GM19023 (cell line): ENCODE results near the gene NDUFAB1.
"Not testable (repeated sequence)": the region's sequence is repeated elsewhere in the genome, so short reads cannot be mapped to it uniquely, and the experiment has no call there.

Experiments used
- ATAC-seq: cut with Tn5 transposase; IDR thresholded peaks from one replicate; pipeline ENCODE4 v1.9.1; 2021; ENCODE audit warnings: mild to moderate bottlenecking, moderate library complexity; ENCODE audit not compliant: unreplicated experiment

Gene NDUFAB1

DNA sequence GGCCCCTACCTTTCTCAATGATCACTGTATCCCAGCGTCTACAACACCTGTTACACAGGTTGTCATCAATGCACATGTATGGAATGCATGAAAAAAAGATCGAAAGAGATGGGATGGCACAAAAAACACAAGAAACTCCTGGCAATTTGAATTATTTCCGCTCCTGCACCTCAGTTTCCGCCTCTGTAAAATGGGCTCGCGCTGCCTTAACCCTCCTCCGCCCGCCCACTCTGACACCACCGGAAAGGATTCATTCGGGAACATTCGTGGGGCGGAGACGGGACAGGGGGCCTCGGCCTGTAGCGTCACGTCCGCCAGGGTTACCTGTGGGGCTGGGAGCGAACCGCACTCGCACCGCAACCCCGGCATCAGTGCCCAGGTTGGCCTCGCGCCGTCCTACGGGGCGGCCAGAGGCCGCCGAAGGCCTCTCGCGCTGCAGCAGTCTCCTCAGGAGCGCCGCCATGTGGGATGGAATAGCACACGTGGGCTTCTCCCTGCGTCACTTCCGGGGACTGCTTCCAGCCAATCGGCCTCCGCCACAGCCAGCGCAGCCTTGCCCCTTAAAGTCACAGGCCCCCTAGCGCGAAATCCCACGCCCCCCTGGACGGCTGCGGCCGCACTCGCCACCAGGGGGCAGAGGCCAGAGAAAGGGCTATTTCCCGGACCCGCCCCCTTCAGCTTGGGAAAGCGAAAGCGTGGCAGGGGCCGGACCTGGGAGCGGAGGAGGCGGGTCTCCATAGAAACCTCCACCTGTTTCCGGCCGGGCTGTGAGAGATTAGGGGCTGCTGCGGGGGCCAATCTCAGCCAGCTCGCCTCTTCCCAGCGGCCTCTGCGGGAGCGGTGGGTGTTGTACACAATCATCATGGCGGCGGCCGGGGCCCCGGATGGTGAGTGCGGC lies 39.0 kb downstream of the NDUFAB1 start, which contains the start of the genes EARS2 and UBFD1:
Gene EARS2, minus strand, starts transcription at position 470 of the 898 bp plus-strand sequence. Its CDS starts 7 bp downstream, at position 463.
Gene UBFD1, plus strand, starts transcription at position 847 of the 898 bp plus-strand sequence. Its CDS starts 16 bp downstream, at position 863.
- peak; percentile 91 for ATAC-seq

DNA sequence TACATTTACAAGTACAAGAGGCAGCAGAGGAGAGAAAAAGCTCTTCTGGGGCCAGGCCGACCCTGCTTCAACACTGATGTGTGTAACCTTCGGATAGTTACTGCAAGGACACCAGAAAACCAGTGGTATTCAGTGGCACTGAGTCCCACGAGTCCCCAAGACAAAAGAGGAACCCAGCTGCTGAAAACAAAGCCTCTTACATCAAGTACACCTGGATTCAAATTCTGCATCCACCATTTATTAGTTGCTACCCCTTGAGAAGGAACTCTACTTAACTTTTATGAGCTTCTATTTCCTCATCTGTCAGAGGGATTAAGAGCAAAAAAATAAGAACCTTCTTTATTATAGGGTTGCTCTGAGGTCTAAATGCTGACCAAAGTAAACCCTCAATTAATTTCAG lies 41.6 kb downstream of the NDUFAB1 start:
- no peak for ATAC-seq

DNA sequence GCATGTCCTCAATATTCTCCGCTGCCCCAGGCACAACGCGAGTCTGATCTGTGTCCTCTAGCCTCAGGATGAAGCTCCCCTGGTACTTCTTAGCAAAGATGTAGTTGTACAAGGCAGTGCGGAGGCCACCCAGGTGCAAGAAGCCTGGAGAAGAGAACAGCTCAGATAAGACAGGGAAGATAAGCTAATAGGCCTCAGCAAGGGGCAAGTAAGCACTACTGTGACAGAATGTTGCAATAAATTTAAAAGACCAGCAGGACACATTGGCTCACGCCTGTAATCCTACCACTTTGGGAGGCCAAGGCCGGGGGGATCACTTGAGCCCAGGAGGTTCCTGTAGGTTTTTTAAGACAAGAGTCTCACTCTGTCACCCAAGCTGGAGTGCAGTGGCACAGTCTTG lies 44.0 kb downstream of the NDUFAB1 start:
- no peak for ATAC-seq

DNA sequence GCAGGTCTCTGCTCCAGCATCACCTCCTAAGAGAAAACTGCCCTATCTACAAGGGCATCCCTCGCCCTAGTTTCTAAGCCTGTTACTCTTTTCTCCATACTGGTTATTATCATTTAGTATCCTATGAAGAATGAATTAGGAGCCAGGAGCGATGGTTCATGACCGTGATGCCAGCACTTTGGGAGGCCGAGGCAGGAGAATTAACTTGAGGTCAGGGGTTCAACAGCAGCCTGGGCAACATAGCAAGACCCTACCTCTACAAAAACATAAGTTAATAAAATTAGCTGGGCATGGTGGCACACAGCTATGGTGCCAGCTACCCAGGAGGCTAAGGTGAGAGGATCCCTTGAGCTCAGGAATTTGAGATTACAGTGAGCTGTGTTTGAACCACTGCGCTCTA lies 46.2 kb downstream of the NDUFAB1 start:
- ATAC-seq: no peak

- no peak for ATAC-seq
Observed at GRCh38 chr16:23544436-23544835, 51.7 kb downstream of the NDUFAB1 start.

DNA sequence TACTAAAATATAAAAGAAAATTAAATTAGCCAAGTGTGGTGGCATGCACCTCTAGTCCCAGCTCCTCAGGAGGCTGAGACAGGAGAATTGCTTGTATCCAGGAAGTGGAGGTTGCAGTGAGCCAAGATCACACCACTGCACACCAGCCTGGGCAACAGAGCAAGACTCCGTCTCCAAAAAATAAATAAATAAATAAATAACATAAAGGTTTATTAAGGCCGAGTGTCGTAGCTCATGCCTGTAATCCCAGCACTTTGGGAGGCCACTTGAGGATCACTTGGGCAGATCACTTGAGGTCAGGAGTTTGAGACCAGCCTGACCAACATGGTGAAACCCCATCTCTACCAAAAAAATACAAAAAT lies 55.3 kb downstream of the NDUFAB1 start:
- not testable (repeated sequence) for ATAC-seq

- ATAC-seq: no peak
Observed at GRCh38 chr16:23539984-23540816, 55.9 kb downstream of the NDUFAB1 start.

DNA sequence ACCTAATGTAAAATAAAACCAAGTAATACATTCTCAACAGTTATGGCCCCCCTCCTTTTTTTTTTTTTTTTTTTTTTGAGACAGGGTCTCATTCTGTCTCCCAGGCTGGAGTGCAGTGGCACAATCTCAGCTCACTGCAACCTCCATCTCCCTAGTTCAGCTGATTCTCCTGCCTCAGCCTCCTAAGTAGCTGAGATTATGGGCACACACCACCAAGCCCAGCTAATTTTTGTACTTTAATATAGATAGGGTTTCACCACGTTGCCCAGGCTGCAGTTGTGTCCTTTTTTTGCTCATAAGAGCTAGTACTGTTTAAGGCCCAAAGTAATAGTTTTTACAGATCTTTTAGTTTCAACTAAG lies 57.2 kb downstream of the NDUFAB1 start:
- ATAC-seq: no peak

- no peak for ATAC-seq
Observed at GRCh38 chr16:23537390-23537789, 58.7 kb downstream of the NDUFAB1 start.

- no peak for ATAC-seq
Observed at GRCh38 chr16:23535901-23536300, 60.2 kb downstream of the NDUFAB1 start.

DNA sequence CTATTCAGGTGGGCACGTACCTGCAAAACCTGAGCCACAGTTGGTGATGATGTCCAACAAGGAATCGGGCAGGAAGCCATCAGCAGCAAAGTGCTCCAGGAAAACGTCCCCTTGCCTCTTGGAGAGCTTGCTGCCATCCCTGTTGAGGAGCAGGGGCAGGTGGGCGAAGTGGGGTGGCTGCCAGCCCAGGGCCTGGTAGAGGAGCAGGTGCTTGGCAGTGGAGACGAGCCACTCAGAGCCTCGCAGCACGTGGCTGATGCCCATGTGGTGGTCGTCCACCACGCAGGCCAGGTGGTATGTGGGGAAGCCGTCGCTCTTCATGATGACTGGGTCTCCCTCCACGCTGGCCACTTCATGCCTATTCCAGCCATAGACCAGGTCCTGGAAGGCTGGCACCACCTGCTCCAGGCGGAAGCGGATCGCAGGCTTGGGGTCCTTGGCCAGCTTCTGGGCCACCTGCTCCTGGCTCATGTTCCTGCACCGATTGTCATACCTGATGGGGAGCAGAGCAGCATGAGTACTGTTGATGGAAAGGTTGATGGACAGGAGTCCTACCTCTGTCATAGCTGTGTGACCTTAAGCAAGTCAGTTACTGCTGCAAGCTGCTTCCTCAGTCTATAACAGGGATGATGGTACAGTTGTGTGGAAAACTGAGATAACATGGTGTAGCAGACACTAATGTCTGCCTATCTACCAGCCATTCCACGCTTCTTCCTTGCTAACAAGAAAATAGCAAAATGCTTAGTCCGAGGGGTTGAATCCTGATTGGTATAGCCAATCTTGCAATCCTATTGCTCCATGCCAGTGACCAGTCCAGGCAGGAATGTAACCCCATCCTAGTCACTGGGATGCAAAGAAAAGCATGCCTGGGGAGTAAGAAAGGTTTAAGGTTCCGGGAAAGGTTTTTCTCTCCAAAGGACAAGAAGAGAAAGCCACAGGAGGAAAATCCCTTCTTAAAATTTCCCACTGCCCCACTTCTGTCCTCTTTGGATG lies 61.0 kb downstream of the NDUFAB1 start:
- no peak for ATAC-seq

- no peak for ATAC-seq
Observed at GRCh38 chr16:23532448-23532847, 63.7 kb downstream of the NDUFAB1 start.
